C4-2B (cell line): ENCODE measurements around the gene NSMCE3.

Experiments used
- ZFX ChIP-seq: fragments of 450-650 bp; IDR thresholded peaks from 2 replicates; pipeline ENCODE4 v1.6.1; 2017
- TF ChIP-seq, protein P1 (sequence below): fragments of 450-650 bp; conservative IDR thresholded peaks from 2 replicates; pipeline ENCODE4 v1.5.1; 2017; ENCODE audit warnings: mild to moderate bottlenecking

DNA sequence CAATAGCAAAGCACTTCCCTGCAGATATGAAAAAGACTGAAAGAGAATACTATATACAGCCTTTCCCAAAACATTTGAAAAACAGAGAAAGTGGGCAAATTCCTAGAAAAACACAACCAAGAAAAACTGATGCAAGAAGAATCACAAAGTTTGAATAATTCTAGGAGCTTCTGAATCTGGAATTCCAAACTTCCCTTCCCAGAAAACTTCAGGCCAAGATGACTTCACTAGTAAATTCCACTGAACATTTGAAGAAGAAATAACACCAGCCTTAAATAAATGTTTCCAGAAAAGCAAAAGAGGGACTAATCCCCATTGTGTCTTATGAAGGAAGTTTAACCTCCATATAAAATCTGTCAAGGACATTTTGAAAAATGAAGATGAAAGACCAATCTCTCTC lies 15.8 kb upstream of the NSMCE3 start:
- TF ChIP-seq, protein P1, sequence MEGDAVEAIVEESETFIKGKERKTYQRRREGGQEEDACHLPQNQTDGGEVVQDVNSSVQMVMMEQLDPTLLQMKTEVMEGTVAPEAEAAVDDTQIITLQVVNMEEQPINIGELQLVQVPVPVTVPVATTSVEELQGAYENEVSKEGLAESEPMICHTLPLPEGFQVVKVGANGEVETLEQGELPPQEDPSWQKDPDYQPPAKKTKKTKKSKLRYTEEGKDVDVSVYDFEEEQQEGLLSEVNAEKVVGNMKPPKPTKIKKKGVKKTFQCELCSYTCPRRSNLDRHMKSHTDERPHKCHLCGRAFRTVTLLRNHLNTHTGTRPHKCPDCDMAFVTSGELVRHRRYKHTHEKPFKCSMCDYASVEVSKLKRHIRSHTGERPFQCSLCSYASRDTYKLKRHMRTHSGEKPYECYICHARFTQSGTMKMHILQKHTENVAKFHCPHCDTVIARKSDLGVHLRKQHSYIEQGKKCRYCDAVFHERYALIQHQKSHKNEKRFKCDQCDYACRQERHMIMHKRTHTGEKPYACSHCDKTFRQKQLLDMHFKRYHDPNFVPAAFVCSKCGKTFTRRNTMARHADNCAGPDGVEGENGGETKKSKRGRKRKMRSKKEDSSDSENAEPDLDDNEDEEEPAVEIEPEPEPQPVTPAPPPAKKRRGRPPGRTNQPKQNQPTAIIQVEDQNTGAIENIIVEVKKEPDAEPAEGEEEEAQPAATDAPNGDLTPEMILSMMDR = no peak
- TF ChIP-seq ZFX = no peak
